Dedifferentiated amniotic fluid mesenchymal stem cell (primary cell): ENCODE measurements around the gene EEF2KMT.
"Not testable (repeated sequence)": the region's sequence is repeated elsewhere in the genome, so short reads cannot be mapped to it uniquely, and the experiment has no call there.

Experiments
- DNase-seq: peaks from one replicate; pipeline ENCODE4 v3.0.0-alpha.2; 2016; ENCODE audit errors: extremely low spot score

The EEF2KMT gene, protein sequence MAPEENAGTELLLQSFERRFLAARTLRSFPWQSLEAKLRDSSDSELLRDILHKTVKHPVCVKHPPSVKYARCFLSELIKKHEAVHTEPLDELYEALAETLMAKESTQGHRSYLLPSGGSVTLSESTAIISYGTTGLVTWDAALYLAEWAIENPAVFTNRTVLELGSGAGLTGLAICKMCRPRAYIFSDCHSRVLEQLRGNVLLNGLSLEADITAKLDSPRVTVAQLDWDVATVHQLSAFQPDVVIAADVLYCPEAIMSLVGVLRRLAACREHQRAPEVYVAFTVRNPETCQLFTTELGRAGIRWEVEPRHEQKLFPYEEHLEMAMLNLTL

DNA sequence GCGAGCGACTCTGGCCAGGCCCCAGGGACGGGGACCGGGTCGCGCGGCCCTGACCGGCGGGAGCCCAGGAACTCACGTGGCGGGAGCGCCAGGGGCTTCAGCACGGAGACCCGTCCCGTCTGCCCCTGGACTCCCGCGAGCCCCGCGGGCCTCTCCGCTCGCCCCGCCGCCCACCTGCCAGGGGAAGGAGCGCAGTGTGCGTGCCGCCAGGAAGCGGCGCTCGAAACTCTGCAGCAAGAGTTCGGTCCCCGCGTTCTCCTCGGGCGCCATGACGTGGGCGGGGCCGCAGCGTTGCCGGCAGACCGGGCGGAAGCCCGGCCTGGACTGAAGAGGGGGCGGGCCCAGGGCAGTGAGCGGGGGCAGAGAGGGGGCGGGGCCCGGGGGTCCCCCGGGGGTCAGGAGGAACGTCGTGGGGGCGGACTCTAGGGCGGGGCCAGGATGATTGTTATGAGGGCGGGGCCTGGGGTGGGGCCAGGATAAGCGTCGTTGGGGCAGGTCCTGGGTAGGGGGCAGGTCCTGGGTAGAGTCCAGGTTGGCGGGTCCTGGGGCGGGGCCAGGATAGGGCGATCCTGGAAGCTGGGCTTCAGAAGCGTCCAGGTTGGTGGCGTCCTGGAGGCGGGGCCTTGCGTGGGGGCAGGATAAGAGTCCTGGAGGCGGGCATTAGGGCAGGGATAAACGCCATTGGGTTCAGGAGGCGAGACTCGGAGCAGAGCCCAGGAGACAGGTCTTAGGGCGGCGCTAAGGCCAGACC, at the start of gene EEF2KMT:
EEF2KMT (minus strand) TSS at position 326 of the 751 bp plus-strand sequence; CDS start at position 270, 56 bp downstream.
- peak; percentile 100 for DNase-seq

- not testable (repeated sequence) for DNase-seq
Measured at GRCh38 chr16:5144621-5144956, 47.0 kb upstream of the EEF2KMT start.

DNA sequence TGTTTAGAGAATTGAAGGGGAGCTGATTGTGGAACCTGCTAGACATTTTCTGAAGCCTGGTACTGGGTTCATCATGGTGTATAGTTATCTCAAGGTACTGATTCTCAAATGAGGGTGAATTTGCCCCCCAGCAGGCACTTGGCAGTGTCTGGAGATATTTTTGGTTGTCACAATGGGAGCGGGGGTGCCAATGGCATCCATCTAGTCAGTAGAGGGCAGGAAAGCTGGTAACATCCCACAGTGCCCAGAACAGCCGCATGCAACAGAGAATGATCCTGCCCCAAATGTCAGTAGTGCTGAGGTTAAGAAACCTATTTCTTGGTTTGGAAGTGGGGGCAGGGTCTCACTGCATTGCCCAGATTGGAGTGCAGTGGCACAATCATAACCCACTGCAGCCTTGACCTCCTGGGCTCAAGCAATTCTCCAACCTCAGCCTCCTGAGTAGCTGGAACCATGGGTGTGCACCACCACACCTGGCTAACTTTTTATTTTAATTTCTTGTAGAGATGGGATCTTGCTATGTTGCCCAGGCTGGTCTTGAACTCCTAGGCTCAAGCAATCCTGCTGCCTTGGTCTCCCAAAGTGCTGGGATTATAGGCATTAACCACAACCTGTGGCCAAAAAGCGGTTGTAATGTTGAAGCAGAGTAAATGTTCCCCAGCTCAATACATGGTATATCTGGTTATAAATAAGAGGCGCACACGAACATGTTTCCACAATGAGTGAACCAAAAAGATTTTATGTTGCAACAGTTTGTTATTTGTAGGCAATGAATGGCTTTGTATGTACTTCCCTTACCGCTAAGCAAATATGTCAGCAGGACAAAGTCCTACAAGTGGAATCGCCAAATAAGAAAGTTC, 46.4 kb upstream of the EEF2KMT start:
- DNase-seq = no peak

DNA sequence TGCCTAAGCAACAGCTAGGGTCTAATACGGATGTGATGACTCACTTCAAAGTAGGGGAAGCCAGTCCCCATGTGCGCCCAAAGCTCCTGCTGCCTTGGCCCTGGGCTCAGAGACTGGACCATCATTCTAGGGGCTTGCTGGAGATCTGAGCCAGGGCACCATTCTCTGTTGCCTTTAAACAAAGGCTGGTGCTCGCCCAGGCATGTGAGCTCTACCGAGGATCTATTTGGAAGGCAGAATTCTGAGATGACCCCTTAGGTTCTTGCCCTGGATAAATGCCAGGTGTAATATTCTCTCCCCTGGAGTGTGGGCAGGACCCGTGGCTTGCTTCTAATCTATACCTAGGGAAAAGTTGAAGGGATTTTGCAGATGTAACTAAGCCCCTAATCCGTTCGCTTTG, 42.6 kb upstream of the EEF2KMT start:
- DNase-seq = not testable (repeated sequence)

DNA sequence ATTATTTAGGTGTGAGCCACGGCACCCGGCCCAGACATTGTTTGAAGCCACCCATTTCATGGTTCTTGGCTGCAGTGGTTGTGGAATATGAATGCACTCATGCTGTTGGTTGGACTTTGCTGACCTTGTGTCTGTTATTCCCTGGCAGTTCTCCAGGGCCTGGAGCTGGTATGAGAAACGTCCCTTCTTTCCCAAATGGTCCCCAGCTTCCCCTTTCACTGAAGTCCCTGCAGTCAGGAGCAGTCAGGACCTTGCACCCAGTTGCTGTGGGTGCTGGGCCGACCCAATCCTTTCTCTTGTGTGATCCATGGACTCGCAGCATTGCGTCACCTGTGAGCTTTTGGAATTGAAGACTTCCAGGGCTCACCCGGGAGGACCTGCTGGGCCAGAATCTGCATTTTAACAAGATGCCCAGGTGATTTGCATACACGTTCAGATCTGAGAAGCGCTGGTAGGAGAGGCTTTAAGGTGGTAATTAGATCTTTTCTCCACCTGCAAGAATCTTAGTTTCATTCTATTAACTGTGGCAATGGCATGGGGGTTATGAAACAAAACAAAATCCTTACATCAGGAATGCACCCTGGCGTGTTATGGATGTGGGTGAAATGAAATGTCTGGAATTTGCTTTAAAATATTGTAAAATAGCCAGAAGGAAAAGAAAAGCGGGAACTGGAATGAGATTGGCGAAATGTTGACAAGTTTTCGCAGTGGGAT, 37.3 kb upstream of the EEF2KMT start:
- DNase-seq = not testable (repeated sequence)

GRCh38 chr16:5132915-5133600, 35.5 kb upstream of the EEF2KMT start:
- DNase-seq = not testable (repeated sequence)

- not testable (repeated sequence) for DNase-seq
Measured at GRCh38 chr16:5131467-5132004, 33.9 kb upstream of the EEF2KMT start.

DNA sequence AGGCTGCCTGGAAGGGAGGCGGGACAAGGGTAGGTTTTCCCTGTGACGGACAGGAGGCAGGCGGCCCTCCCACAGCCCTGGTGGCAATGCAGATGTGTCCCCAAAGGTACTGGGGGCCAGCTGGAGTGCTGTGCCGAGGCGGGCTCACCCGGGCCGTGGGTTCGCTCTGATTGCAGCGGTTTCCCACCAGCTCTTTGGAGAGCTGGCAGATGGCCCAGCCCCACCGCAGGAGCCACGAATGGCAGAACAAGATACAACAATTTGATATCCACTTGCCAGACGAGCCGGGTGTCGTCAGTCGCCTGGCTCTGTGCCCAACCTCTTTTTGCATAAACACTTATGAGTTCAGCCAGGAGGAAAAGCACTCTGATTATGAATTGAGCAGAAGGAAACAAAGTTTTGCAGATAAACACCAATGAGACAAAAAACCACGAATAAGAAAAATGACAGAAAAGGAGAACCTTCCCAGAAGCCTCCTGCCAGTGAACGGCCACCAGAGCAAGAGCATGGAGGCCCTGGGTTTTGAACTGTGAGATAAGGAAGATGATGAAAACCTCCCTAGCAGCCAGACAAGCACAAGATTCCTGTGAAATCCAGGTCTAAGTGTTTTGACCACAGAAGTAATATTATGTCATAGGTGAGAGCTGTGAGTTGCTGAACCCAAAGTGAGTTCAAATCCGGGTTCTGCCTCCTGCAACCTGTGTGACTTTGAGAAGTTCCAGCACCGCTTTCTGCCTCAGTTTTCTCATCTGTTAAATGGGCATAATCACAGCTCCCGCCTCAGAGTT, 19.9 kb upstream of the EEF2KMT start:
- DNase-seq = not testable (repeated sequence)

- DNase-seq = not testable (repeated sequence)
Measured at GRCh38 chr16:5116780-5117295, 19.2 kb upstream of the EEF2KMT start.

DNA sequence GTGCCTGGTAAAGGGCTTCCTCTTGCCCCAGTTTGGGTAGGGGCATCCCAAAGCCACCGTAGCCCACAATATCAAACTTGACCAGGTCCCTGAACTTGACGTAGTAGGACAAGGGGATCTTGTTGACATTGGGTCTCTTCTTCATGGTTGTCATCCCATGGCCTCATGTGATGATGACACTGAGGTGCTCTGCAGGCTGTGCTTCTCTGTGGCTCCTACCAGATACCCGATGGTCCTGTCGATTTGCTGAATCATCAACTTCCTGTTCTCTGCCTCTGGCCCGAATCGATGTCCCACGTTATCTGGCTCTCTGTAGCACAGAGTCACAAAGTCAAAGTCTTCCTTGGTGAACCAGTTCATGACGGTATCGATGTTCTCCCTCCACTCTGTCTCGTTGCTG, 13.3 kb upstream of the EEF2KMT start:
- DNase-seq = not testable (repeated sequence)

DNA sequence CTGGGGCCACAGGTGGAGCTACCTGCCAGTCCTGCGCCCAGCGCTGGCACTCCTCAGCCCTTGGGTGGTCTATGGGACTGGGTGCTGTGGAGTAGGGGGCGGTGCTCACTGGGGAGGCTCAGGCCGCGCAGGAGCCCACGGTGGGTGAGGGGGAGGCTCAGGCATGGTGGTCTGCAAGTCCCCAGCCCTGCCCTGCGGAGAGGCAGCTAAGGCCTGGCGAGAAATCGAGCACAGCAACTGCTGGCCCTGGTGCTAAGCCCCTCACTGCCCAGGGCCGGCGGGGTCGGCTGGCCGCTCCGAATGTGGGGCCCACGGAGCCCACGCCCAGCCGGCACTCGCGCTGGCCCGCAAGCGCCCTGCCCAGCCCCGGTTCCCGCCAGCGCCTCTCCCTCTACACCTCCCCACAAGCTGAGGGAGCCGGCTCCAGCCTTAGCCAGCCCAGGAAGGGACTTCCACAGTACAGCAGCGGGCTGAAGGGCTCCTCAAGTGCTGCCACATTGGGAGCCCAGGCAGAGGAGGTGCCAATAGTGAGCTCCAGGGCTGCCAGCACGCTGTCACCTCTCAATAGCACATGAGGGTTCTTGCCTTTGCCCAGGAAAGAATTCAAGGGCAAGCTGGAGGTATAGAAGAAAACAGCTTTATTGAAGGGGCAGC, 11.0 kb upstream of the EEF2KMT start:
- DNase-seq = no peak

DNA sequence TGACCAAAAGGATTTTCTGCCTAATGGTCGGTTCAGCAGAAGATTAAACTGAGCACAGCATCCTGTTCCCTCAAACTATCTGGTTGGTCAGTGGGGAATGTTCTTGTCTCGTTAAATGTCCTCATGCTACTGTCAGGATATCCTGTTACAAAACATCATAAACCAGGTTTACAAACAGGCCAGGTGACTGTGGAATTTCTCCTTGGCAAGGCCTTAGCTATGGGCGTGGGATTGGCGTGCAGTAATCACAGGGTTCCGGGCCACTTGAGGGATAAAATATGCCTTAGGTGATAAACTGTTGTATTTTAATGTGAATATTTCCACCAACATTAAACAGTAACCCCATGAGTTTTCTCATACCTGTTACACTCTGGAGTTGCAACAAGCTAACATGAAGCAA, 7.4 kb upstream of the EEF2KMT start:
- not testable (repeated sequence) for DNase-seq

GRCh38 chr16:5103296-5104032, 5.9 kb upstream of the EEF2KMT start:
- DNase-seq = not testable (repeated sequence)

DNA sequence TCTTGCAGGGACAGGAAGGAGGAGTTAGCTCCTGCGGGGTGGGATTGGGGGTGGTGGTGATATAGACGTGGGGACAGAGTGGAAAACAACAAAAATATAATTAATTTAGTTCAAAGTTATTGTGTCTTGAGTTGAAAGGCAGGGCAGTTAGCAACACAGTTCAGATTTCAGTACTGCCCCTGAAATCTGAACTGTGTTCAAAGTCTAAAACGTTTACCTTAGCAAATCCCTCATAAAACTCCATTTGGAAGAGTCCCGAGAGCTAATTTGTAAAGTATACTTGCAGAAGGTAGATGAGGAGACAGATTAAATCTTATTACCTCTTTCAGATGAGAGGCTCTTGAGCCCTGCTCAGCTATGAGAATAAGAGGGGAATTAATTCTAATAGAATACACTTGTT, 1.6 kb upstream of the EEF2KMT start:
- not testable (repeated sequence) for DNase-seq

- DNase-seq = not testable (repeated sequence)
Measured at GRCh38 chr16:5098221-5099159, 895 bp upstream of the EEF2KMT start.

DNA sequence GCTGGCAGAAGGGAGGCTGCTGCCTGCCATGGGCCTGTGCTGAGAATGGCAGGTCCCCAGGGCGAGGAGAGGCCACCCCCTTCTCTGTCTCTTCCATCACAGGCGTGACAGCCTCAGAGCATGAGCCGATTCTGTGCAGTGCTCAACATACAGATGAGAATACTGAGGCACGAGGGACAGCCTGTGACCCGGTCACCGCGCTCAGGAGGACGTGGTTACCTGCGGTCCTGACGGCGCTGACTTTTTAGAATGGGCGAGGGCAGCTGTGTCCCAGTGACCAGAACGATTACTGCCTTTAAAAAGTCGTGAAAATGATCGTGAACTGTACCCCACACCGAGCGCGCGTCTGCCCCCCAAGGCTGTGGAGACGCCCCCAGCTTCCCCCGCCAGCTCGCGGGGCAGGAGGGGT, 530 bp downstream of the EEF2KMT start:
- DNase-seq = not testable (repeated sequence)

DNA sequence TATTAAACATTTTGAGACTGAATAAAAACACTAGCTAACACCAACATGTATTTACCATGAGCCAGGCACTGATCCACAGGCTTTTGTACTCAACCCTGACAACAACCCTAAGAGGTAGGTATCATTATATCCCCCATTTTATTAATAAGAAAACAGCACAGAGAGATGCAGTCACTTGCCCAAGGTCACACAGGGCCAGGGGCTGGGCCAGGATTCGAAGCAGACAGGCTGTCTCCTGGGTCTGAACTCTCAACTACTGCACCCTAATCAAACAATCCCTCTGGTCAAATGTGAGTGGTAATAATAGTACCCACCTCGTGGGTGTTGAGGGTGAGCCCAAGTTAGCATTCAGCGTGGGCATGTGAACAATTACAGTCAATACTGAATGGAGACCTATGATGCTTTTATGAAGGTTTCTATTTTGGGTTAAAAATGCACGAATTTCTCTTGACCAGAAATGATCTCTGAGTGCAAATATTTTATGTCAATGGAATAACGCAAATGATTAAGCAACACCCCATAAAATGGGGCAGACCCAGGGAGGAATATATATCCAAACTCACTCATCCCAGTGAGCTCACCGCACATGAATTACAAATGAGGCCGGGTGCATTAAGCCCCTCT, 1.0 kb downstream of the EEF2KMT start:
- not testable (repeated sequence) for DNase-seq
